ENCODE results near the gene ZBTB5. TPM values are rescaled to one million over a fixed set of nuclear protein-coding genes. Genes with fewer than 3 reads are reported as not detected.
A peak's percentile ranks its signal among the peaks of the same experiment; 100 is the strongest.

ZBTB5 gene
- total and polyA plus RNA-seq, 7 donors: 2.5 to 6.0 (median 5.3) TPM

DNA sequence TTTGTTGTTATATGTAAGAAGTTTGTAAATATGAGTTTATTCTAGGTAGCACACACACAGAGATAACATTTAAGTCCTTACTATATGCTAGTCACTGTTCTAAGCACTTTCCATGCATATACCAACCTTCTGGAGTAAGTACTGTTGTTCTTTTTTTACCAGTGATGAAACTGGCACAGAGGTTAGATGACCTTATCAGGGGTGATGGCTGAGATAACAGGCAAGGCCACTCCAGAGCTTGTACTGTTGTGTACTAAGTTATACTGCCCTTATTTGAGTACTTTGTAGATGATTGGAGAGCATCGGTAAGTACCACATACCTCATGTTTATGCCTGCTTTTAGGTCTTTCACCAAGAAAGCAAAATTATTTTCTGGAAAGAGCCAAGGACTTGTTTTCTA, 26.7 kb upstream of the ZBTB5 start:
- no peak for DNase-seq
- no peak overlapping the region for H3K4me3 ChIP-seq
- intact Hi-C loops (cut with DNase I): no loop called here
- WGBS, 3 donors: 68 to 87% (median 82%) methylated on average over 1 of the region's 1 CpG
- H3K9me3 ChIP-seq: no peaks in the 10 kb centered on the region
- H3K27me3 ChIP-seq (ENCODE audit: insufficient read depth in 3 of 3, low read length in 2 of 3): no peaks in the 10 kb centered on the region
- peak in 1 of 4 donors; percentile 39 for ATAC-seq
- TF ChIP-seq, protein P1, sequence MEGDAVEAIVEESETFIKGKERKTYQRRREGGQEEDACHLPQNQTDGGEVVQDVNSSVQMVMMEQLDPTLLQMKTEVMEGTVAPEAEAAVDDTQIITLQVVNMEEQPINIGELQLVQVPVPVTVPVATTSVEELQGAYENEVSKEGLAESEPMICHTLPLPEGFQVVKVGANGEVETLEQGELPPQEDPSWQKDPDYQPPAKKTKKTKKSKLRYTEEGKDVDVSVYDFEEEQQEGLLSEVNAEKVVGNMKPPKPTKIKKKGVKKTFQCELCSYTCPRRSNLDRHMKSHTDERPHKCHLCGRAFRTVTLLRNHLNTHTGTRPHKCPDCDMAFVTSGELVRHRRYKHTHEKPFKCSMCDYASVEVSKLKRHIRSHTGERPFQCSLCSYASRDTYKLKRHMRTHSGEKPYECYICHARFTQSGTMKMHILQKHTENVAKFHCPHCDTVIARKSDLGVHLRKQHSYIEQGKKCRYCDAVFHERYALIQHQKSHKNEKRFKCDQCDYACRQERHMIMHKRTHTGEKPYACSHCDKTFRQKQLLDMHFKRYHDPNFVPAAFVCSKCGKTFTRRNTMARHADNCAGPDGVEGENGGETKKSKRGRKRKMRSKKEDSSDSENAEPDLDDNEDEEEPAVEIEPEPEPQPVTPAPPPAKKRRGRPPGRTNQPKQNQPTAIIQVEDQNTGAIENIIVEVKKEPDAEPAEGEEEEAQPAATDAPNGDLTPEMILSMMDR (IDR thresholded peaks at IDR 0.05): no peak
- peaks cover 11 to 73% of the 10 kb centered on the region in 2 donors for H3K36me3 ChIP-seq (ENCODE audit: insufficient read depth in 1 of 2, low read depth in 1 of 2)
- H3K4me1 ChIP-seq: peaks cover 12% of the 10 kb centered on the region
- H3K27ac ChIP-seq: no peak overlapping the region

DNA sequence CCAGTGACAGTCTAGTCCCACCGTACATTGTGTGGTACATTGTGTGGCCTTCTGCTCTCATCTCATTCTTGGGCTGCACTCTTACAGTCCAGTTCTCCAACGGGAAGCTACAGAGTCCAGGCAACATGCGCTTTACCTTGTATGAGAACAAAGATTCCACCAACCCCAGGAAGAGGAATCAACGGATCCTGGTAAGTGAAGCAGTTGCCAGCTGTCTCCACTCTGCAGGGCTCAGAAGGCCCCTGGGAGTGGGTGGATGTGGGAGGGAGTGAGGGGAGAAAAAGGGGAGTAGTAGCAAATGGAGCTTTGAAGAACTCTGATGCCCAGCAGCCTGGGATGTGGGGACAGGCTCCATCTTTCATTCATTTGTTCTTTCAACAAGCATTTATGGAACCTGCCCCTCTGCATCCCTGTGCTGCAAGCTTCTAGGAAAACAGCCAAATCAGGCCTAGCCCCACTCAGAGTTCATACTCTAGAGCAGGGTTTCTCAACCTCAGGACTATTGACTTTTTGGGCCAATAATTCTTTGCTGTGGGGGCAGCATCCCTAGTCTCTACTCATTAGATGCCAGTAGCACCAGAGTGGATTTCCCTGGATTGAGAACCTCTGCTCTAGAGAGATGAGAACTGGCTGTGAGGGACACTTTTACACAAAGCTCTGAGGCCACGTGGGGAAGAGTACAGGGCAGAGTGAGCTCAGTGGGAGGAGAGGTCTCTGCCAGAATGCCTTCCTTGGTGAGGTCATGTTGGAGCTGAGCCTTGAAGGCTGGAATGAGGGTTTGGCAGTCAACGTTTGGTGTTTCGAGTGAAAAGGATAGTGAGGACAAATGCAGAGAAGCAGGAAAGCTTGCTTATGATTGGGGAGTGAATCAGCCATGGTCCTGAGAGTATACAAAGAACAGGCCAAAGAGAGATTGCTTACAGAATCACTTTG, 21.6 kb upstream of the ZBTB5 start:
- peak overlapping the region; percentile 85 for H3K4me3 ChIP-seq
- no peaks in the 10 kb centered on the region for H3K9me3 ChIP-seq
- peak in 1 of 2 donors; percentile 54 for DNase-seq
- peak; percentile 14 to 43 (median 40) for ATAC-seq
- H3K27ac ChIP-seq: peak overlapping the region; percentile 92
- H3K27me3 ChIP-seq (ENCODE audit: insufficient read depth in 3 of 3, low read length in 2 of 3): no peaks in the 10 kb centered on the region
- WGBS, 3 donors: 10 to 18% (median 12%) methylated on average over 7 of the region's 7 CpGs
- H3K36me3 ChIP-seq (ENCODE audit: insufficient read depth in 1 of 2, low read depth in 1 of 2): peaks cover 0 to 38% of the 10 kb centered on the region in 2 donors
- TF ChIP-seq, protein P1 (IDR thresholded peaks at IDR 0.05): no peak
- H3K4me1 ChIP-seq: peaks cover 11% of the 10 kb centered on the region
- intact Hi-C loops (cut with DNase I): loop anchor here (5.0 to 10.0 kb wide), 4 partner anchors 50 to 908 kb away; partner anchors contain the start of genes ALDH1B1 (in 1 of the 2), EXOSC3 (in 1 of the 2) and FBXO10 (in 1 of the 2)

DNA sequence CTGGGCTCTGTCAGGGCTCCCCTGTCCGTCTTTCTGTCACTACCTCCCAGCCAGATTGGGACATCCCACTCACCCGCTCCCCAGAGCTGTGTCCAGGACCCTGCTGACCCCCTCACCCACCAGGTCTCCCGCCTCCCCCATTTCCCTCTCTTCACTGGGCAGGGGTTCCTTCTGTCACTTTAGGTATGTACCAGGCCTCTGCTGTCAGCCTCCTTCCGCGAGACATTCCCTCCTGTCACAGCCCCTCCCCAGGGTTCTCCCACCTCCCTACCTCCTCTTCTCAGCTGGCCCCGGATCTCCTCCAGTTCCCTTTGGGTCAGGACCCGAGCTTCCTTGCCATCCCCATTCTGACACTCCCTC, 21.0 kb upstream of the ZBTB5 start:
- Histone ChIP-seq H3K36me3 (ENCODE audit: insufficient read depth in 1 of 2, low read depth in 1 of 2) (peaks cover 0 to 34% of the 10 kb centered on the region in 2 donors), H3K9me3 (no peaks in the 10 kb centered on the region), H3K27ac (peak overlapping the region; percentile 92), H3K27me3 (ENCODE audit: insufficient read depth in 3 of 3, low read length in 2 of 3) (no peaks in the 10 kb centered on the region), H3K4me1 (peaks cover 11% of the 10 kb centered on the region), H3K4me3 (peak overlapping the region; percentile 85)
- WGBS, 3 donors: 2 to 5% (median 3%) methylated on average over 7 of the region's 7 CpGs
- intact Hi-C loops (cut with DNase I): loop anchor here (5.0 to 10.0 kb wide), 4 partner anchors 51 to 909 kb away; partner anchors contain the start of genes ALDH1B1 (in 1 of the 2), EXOSC3 (in 1 of the 2) and FBXO10 (in 1 of the 2)
- TF ChIP-seq, protein P1 (IDR thresholded peaks at IDR 0.05): no peak
- DNase-seq (no peak), ATAC-seq (peak in 2 of 4 donors; percentile 9 to 10)

DNA sequence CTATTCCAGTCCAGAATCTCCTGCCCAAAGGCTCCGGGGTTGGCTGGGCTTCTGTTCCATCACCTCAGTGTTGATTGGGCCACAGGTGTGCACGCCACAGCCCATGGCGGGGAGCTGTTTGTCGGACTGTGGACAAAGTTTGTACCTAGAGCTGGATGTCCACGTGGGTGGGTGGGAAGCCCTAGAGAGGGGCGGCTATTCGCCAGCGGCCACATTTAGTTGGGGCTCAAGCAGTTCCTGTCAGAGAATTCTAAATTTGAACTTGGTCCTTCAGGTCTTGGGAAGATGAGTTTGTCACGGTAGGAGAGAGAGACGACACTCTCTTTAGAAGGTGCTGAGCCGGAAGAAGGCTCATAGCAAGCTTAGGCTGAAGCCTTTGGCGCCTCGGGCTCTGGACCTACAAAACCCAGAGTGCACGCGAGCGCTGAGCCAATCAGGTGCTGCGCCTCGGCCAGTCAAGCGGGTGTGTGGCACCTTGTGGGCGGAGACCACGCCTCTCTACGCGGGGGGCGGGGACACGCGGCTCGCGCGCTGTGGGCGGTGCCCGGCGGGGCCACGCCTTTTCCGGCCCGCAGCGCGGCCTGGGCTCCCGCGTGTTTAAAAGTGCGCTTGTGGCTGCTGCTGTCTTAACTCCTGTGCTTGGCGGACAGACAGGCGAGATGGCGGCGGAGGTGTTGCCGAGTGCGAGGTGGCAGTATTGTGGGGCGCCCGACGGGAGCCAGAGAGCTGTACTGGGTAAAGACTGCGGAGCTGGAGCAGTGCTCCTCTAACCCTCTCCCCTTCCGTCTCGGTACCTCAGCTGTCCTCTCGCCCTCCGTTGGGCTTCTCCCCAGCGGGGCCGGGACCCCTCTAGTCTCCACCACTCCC, 20.4 kb upstream of the ZBTB5 start, which contains the start of gene POLR1E:
POLR1E (plus strand) TSS at position 560 of the 867 bp plus-strand sequence; CDS start at position 660, 100 bp downstream.
- H3K9me3 ChIP-seq: no peaks in the 10 kb centered on the region
- H3K4me3 ChIP-seq: peak within 1 kb of the TSS; percentile 85
- intact Hi-C loops (cut with DNase I): loop anchor here (5.0 to 10.0 kb wide), 4 partner anchors 52 to 909 kb away; partner anchors contain the start of genes ALDH1B1 (in 1 of the 2), EXOSC3 (in 1 of the 2) and FBXO10 (in 1 of the 2)
- peaks cover 11% of the 10 kb centered on the region for H3K4me1 ChIP-seq
- 4 to 5% (median 4%) methylated on average over 50 to 56 of the region's 56 CpGs for WGBS, 3 donors
- TF ChIP-seq, protein P1 (IDR thresholded peaks at IDR 0.05): no peak
- DNase-seq (peak; percentile 94 to 97), ATAC-seq (peak; percentile 98 to 100 (median 99))
- peaks cover 0 to 28% of the 10 kb centered on the region in 2 donors for H3K36me3 ChIP-seq (ENCODE audit: insufficient read depth in 1 of 2, low read depth in 1 of 2)
- H3K27me3 ChIP-seq (ENCODE audit: insufficient read depth in 3 of 3, low read length in 2 of 3): no peaks in the 10 kb centered on the region
- H3K27ac ChIP-seq: peak within 1 kb of the TSS; percentile 92
